ENCODE data around the gene SPON2. TPM values are rescaled to one million over a fixed set of nuclear protein-coding genes. Genes with fewer than 3 reads are reported as not detected.

The SPON2 gene
- polyA plus RNA-seq, 1 donor (not counting 4 experiments of a cell fraction or from before 2014, with no cell fraction given) = 3.3 TPM

DNA sequence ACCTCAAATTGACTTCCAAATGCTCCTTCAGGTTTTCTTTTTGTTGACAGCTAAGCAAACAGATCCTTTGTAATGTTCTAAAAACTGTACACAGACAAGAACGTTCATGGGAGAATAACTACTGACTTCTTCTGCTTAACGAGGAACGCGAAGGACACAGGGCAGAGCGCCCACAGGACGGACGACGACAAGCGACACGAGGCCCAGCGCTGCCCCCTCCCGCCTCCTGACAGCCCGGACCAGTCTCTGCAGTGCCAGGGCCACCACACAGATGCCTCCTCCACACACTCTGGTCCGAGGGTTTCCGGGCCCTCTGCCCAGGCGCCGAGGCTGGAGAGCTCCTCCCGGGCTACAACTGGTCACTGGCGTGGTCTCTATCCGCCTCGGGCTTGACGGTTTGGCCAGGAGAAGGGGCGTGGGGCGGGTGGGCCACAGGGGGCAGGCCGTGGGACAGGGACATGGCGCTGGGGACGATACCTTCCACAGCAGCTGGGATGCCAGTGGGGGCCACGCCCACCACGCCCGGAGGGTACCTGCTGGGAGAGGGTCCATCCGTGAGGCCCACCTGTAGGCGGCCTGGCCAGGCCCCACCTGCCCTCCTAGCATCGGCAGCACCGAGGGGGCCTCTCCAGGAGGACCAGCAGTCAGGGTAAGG is 39.6 kb upstream of the SPON2 start:
- no peak for TF ChIP-seq CTCF (optimal IDR thresholded peaks at IDR 0.05 in 1 of 3, IDR thresholded peaks at IDR 0.05 in 1 of 3, conservative IDR thresholded peaks at IDR 0.05 in 1 of 3; ENCODE audit: extremely low read depth in 1 of 3, insufficient read depth in 2 of 3, low read length in 3 of 3)
- TF ChIP-seq EZH2 (IDR thresholded peaks at IDR 0.05; ENCODE audit: low read length) = no peak
- no peak overlapping the region for H3K4me2 ChIP-seq (ENCODE audit: control insufficient read depth, extremely low read depth, insufficient read depth, low read depth, low read length)
- no peak overlapping the region for H3K4me3 ChIP-seq (ENCODE audit: control insufficient read depth in 2 of 3, extremely low read depth in 1 of 3, insufficient read depth in 2 of 3, low read depth in 1 of 3, low read length in 3 of 3)
- H3K27me3 ChIP-seq (ENCODE audit: control insufficient read depth, extremely low read depth, insufficient read depth, low read length) = no peaks in the 10 kb centered on the region
- H3K27ac ChIP-seq (ENCODE audit: control insufficient read depth, insufficient read depth, low read length) = no peak overlapping the region
- no peaks in the 10 kb centered on the region for H3K9me3 ChIP-seq (ENCODE audit: control insufficient read depth, low read depth, low read length)
- DNase-seq (ENCODE audit: low read depth, low spot score) (no peak), FAIRE-seq (no peak)
- peaks cover 3% of the 10 kb centered on the region for H3K4me1 ChIP-seq (ENCODE audit: control insufficient read depth, extremely low read depth, insufficient read depth, low read length)
- dilution Hi-C loops (cut with MboI; ENCODE audit: extremely low pct_ligation_motif_present, low sequenced_read_pairs) = no loop called here
- no peak overlapping the region for H3K9ac ChIP-seq (ENCODE audit: control insufficient read depth, extremely low read depth, insufficient read depth, low read length)
- H4K20me1 ChIP-seq (ENCODE audit: control insufficient read depth, extremely low read depth, insufficient read depth, low read length) = peaks cover 4% of the 10 kb centered on the region
- H3K9me1 ChIP-seq (ENCODE audit: control insufficient read depth, extremely low read depth, insufficient read depth, low read length) = no peaks in the 10 kb centered on the region
- H3K79me2 ChIP-seq (ENCODE audit: control insufficient read depth, insufficient read depth, low read length) = peaks cover 3% of the 10 kb centered on the region
- H3K36me3 ChIP-seq (ENCODE audit: control insufficient read depth in 2 of 2, extremely low read depth in 1 of 2, insufficient read depth in 2 of 2, low read length in 2 of 2) = peaks cover 31 to 35% of the 10 kb centered on the region in 2 experiments
- no peak overlapping the region for H2AFZ ChIP-seq (ENCODE audit: control insufficient read depth, low read length)

- Histone ChIP-seq H3K4me1 (ENCODE audit: control insufficient read depth, extremely low read depth, insufficient read depth, low read length) (peaks cover 3% of the 10 kb centered on the region), H3K4me3 (ENCODE audit: control insufficient read depth in 2 of 3, extremely low read depth in 1 of 3, insufficient read depth in 2 of 3, low read depth in 1 of 3, low read length in 3 of 3) (no peak overlapping the region), H3K9me1 (ENCODE audit: control insufficient read depth, extremely low read depth, insufficient read depth, low read length) (no peaks in the 10 kb centered on the region), H3K27me3 (ENCODE audit: control insufficient read depth, extremely low read depth, insufficient read depth, low read length) (no peaks in the 10 kb centered on the region), H3K79me2 (ENCODE audit: control insufficient read depth, insufficient read depth, low read length) (peaks cover 3% of the 10 kb centered on the region), H4K20me1 (ENCODE audit: control insufficient read depth, extremely low read depth, insufficient read depth, low read length) (peaks cover 4% of the 10 kb centered on the region), H3K27ac (ENCODE audit: control insufficient read depth, insufficient read depth, low read length) (no peak overlapping the region), H3K9me3 (ENCODE audit: control insufficient read depth, low read depth, low read length) (no peaks in the 10 kb centered on the region), H3K9ac (ENCODE audit: control insufficient read depth, extremely low read depth, insufficient read depth, low read length) (no peak overlapping the region), H3K4me2 (ENCODE audit: control insufficient read depth, extremely low read depth, insufficient read depth, low read depth, low read length) (no peak overlapping the region), H3K36me3 (ENCODE audit: control insufficient read depth in 2 of 2, extremely low read depth in 1 of 2, insufficient read depth in 2 of 2, low read length in 2 of 2) (peaks cover 27 to 35% of the 10 kb centered on the region in 2 experiments), H2AFZ (ENCODE audit: control insufficient read depth, low read length) (no peak overlapping the region)
- FAIRE-seq = no peak
- DNase-seq (ENCODE audit: low read depth, low spot score) = no peak
- dilution Hi-C loops (cut with MboI; ENCODE audit: extremely low pct_ligation_motif_present, low sequenced_read_pairs) = no loop called here
- TF ChIP-seq EZH2 (IDR thresholded peaks at IDR 0.05; ENCODE audit: low read length) (no peak), CTCF (optimal IDR thresholded peaks at IDR 0.05 in 1 of 3, IDR thresholded peaks at IDR 0.05 in 1 of 3, conservative IDR thresholded peaks at IDR 0.05 in 1 of 3; ENCODE audit: extremely low read depth in 1 of 3, insufficient read depth in 2 of 3, low read length in 3 of 3) (no peak)
Measured at GRCh38 chr4:1211371-1211770, 39.0 kb upstream of the SPON2 start.

All from keratinocyte (primary cell).